Activated CD8-positive, alpha-beta memory T cell treated with anti-CD3 and anti-CD28 coated beads, Interleukin-2, amount 10 ng/mL, durations not matched to agents 7 days and 5 days (primary cell): ENCODE measurements around the gene RTL1. TPM values are rescaled to one million over a fixed set of nuclear protein-coding genes. Genes with fewer than 3 reads are reported as not detected.

Experiments used
- ATAC-seq: fragments of 150-1000 bp; cut with Tn5 transposase; one replicate; pipeline ENCODE4 v1.10.0; 2021; ENCODE audit warnings: moderate library complexity
- CTCF ChIA-PET: fragments of 350-600 bp; sonication (Branson Sonifier 250); formaldehyde crosslinking; loops from one replicate; lab custom pipeline; 2021; ENCODE audit warnings: antibody characterized with exemption; lab: Charles Lee
- DNase-seq: peaks from one replicate; pipeline ENCODE4 v3.0.0-alpha.2; 2020
- H3K27ac Mint-ChIP-seq: one replicate; pipeline ENCODE4 v1.8.0; 2021; ENCODE audit warnings: mild to moderate bottlenecking, mixed read lengths
- H3K27me3 Mint-ChIP-seq: one replicate; pipeline ENCODE4 v1.8.0; 2021; ENCODE audit warnings: mixed read lengths
- H3K36me3 Mint-ChIP-seq: one replicate; pipeline ENCODE4 v1.8.0; 2021; ENCODE audit warnings: mild to moderate bottlenecking, mixed read lengths
- H3K4me1 Mint-ChIP-seq: one replicate; pipeline ENCODE4 v1.8.0; 2021; ENCODE audit warnings: mixed read lengths
- H3K4me3 Mint-ChIP-seq: one replicate; pipeline ENCODE4 v1.8.0; 2021; ENCODE audit warnings: mild to moderate bottlenecking, moderate library complexity, mixed read lengths
- H3K9me3 Mint-ChIP-seq: one replicate; pipeline ENCODE4 v1.8.0; 2022; ENCODE audit warnings: low read depth, mixed read lengths
- total RNA-seq, 2 experiments: library from RNA; stranded (reverse); gene quantifications; one replicate each; pipeline ENCODE4 v1.2.3, GENCODE V29; 2021

RTL1 gene
- total RNA-seq, 2 experiments from 2014 or later, result not detected

DNA sequence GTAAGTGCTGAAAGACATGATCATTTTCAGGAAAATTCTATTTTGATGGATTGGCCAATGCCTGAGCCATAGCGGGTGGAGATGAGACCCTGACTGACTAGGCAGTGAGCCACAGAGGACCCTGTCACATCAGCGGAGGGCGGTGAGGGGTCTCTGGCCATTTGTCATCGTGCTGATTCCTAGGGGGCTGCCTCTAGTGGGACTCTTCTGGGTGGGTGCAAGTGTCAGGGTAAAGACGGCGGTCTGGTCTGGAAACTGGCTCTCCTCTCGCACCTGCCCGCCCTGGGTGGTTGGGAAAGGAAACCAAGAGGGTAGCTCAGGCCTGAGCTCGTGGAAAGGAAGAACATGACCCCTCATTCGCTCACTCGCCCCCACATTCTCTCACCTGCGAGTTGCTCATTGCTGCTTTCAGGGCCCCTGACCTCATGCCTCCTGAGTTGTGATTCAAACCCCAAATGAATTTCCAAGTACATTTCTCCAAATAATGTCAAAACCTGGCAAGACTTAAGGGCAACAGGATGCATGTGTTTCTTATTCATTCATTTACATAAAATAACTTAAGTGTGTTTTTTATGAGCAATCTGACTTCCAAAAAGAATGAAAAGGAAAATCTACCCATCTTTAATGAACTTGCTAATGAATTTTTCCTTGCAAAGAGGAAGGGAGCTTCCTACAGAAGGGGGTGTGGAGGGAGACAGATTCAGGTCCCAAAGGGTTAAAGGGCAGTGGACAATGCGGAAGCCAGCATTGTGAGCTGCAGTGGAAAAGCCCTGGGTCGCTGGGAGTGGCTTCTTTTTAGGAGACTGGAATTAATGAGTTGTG is 64.8 kb downstream of the RTL1 start:
- H3K4me1 Mint-ChIP-seq, result peaks cover 4% of the 10 kb centered on the region
- H3K4me3 Mint-ChIP-seq, result no peak overlapping the region
- H3K9me3 Mint-ChIP-seq, result no peaks in the 10 kb centered on the region
- DNase-seq (no peak), ATAC-seq (no peak)
- H3K27ac Mint-ChIP-seq, result no peak overlapping the region
- no peaks in the 10 kb centered on the region for H3K27me3 Mint-ChIP-seq
- CTCF ChIA-PET, result no interaction called here
- H3K36me3 Mint-ChIP-seq, result no peaks in the 10 kb centered on the region

DNA sequence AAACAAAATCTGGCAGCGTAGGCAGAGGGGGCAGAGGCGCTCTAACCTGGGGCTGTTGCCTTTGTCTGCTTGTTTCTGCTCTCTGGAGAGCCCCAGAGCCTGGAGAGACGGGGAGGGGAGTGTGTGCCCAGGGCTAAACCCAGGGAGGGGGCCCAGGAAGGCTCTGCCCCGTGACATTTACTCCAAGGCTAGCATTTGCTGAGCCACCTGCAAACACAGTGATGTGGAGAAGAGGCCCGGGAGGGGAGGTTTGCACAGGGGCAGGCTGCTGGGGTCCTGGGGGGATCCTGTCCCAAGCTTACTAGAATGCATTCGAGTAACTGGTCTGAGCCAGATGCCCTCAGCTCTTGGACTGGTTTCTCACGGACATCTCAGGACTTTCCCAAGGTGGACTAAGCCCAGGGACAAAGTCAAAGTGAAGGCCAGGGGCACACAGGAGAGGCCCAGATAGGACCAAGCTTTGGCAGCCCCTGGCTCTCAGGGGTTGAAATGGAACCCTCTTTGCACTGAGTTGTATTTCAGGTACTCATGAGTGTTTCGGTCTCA is 65.6 kb downstream of the RTL1 start:
- no peaks in the 10 kb centered on the region for H3K9me3 Mint-ChIP-seq
- ATAC-seq (no peak), DNase-seq (no peak)
- H3K4me1 Mint-ChIP-seq, result no peaks in the 10 kb centered on the region
- CTCF ChIA-PET, result no interaction called here
- H3K4me3 Mint-ChIP-seq, result no peak overlapping the region
- H3K27me3 Mint-ChIP-seq, result no peaks in the 10 kb centered on the region
- no peaks in the 10 kb centered on the region for H3K36me3 Mint-ChIP-seq
- no peak overlapping the region for H3K27ac Mint-ChIP-seq

DNA sequence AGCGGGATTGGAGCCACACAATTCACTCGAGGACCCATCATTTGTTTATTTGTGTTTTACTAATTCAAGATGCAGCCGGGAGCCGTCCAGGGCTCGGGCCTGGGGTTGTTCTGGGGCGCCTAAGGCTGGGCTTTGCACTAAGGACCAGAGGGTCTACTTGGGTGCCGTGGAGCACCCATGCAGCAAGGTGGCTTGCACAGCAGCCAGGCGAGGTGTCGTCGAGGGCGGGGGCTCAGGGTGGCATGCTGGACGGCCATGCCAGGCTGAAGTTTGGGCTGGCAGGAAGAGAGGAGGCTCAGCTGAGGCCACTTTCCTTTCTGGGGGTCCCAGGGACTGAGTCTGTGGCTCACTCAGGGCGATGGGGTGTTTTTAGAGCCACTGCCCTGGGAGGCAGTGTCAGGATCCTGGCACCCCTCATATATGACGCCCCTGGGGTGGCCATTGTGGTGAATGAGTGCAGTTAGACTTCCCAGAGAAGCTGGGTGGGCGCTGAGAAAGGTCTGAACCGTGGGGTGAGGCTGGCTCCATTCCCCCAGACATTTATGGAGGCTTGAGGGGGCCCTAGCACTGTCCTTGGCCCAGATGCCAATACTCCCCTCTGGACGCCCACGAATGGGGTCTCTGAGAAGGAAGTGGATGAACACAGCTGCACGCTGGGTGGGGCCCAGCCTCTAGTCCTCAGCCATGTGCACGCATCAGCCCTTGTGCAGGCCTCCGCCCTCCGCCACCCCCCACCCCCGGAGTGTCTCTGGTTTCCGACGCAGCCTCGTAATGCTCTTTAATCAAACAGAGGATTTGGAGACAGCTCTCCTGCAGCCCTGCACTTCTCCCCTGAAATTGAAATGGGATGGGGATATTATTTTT is 66.3 kb downstream of the RTL1 start:
- H3K9me3 Mint-ChIP-seq, result no peaks in the 10 kb centered on the region
- no peaks in the 10 kb centered on the region for H3K27me3 Mint-ChIP-seq
- CTCF ChIA-PET, result no interaction called here
- H3K4me1 Mint-ChIP-seq, result no peaks in the 10 kb centered on the region
- ATAC-seq (no peak), DNase-seq (no peak)
- no peak overlapping the region for H3K4me3 Mint-ChIP-seq
- H3K36me3 Mint-ChIP-seq, result no peaks in the 10 kb centered on the region
- H3K27ac Mint-ChIP-seq, result no peak overlapping the region

DNA sequence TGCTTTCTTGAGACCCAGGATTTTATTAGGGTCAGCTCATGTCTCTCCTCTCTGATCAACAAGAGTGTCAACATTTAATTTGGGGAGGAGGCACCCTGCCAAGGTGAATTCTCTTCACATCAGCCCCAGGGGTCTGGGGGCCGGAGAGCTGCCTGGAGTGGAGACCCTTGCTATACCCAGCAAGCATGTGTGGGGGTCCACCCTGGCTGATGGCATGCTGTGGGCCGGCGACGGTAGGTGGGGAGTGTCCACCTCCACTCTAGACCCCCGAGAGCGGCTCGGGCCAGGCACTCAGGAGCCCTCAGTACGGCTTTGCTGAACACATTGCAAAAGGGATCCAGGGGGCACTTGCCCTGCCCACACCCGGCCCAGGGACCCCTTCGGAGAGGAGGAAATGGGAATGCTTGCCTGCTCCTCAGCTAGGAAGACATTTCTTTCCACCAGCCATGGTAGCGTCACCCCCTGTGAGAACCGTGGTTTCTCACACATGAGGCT is 67.2 kb downstream of the RTL1 start:
- H3K27me3 Mint-ChIP-seq, result no peaks in the 10 kb centered on the region
- CTCF ChIA-PET, result no interaction called here
- no peak overlapping the region for H3K4me3 Mint-ChIP-seq
- no peaks in the 10 kb centered on the region for H3K9me3 Mint-ChIP-seq
- no peak for DNase-seq
- no peaks in the 10 kb centered on the region for H3K36me3 Mint-ChIP-seq
- H3K4me1 Mint-ChIP-seq, result no peaks in the 10 kb centered on the region
- ATAC-seq, result no peak
- H3K27ac Mint-ChIP-seq, result no peak overlapping the region

DNA sequence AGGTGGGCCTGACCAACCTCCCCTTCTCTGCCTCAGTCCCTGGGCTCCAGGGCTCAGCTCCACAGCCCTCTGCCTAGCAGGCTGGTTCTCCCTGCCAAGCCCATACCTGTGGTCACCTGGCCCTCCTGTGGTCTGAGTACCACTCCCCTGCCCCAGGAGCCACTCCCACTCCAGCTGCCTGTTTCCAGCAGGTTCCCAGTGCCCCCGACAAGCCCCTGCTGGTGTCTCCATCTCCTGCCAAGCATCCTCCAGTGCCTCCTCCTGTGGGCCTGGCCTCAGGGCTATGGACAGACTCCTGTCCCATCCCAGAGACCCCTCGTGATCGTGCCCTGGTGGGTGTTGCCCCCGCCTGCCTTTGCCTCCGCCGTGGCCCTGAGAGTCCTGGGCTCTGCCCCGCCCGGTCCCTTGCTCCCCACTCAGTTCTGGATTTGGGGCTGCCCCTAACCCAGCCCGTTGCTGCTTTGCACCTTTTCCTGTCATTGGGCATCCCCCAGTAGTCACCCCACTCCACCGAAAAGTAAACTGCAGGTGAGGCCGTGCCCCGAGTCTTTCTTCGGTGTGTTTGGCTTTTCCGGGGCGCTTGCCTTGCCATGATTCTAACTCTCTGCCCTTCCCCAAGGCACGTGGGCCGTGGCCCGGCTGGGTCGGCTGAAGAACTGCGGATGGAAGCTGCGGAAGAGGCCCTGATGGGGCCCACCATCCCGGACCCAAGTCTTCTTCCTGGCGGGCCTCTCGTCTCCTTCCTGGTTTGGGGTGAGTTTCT is 67.8 kb downstream of the RTL1 start:
- no peaks in the 10 kb centered on the region for H3K27me3 Mint-ChIP-seq
- CTCF ChIA-PET, result no interaction called here
- no peak for ATAC-seq
- no peak overlapping the region for H3K4me3 Mint-ChIP-seq
- no peaks in the 10 kb centered on the region for H3K4me1 Mint-ChIP-seq
- H3K9me3 Mint-ChIP-seq, result no peaks in the 10 kb centered on the region
- no peak for DNase-seq
- no peaks in the 10 kb centered on the region for H3K36me3 Mint-ChIP-seq
- H3K27ac Mint-ChIP-seq, result no peak overlapping the region

DNA sequence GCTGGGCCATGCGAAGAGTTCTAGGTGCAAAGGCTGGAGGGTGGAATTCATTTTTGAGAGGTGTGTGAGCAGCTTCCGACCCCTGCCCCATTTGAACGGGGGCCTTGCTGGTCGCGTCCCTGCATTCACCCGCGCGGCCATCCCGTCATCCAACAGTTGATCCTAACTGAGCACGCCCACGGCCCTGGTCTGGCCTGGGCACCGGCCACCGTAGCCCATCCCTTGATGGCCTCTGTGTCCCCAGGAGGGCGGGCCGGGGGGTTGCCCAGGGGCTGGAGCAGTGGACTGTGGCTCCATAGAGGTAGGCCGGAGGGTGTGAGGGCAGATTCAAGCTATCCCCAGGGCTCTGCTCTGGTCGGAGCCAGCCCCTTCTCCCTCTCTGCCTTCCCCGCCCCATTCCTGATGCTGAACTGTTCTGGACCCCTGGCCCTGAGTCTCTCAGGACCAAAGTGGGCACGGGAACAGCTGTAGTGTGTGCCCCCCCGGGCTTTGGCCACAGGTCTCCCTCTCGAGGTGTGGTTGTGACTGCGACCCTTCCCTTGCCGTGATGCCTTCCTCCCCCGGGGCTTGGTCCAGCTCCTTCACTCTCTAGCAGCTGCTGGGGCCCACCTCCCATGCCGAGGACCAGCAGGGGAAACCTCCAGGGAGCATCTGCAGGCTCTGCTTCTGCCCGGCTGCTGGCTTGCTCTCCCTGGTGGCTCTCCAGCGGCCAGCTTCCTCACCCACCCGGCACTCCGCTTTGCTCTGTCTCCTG is 68.6 kb downstream of the RTL1 start:
- CTCF ChIA-PET, result no interaction called here
- Mint-ChIP-seq H3K27me3 (no peaks in the 10 kb centered on the region), H3K27ac (no peak overlapping the region), H3K36me3 (no peaks in the 10 kb centered on the region), H3K4me1 (no peaks in the 10 kb centered on the region), H3K9me3 (no peaks in the 10 kb centered on the region), H3K4me3 (no peak overlapping the region)
- DNase-seq (no peak), ATAC-seq (no peak)

DNA sequence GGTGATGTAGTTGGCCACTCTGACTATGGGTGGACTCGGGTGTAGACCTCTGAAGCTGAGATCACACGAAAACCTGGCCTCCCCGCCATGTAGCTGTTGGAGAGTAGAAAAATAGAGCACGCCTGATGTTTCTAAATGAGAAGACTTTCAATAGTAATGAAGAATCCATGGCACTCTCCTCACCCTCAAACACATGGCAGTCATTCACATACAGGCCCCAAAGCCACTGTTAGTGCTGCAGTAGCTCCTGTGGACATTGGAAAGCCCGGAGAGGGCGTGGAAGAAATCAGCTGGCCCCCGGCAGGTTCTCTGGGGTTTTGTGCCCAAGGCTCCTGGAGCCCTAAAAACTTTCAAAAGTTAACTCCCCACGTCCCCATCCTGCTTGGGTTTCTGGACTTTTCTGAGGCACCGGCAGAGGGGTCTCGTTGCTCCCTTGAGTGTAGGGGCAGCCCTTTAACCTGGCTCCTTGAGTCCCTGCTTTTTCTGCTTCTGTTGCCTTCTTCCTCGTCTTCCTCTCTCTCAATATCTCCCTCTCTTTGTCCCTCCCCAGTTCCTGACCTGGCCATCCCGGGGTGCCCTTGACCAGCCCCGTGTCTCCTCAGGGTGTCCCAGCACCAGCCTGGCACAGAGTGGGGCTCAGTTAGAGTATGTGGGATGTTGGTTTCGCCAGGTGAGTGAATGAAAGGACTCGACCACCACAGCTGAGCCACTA is 69.3 kb downstream of the RTL1 start:
- ATAC-seq, result no peak
- H3K36me3 Mint-ChIP-seq, result no peaks in the 10 kb centered on the region
- CTCF ChIA-PET, result no interaction called here
- H3K9me3 Mint-ChIP-seq, result no peaks in the 10 kb centered on the region
- H3K4me3 Mint-ChIP-seq, result no peak overlapping the region
- H3K27ac Mint-ChIP-seq, result no peak overlapping the region
- no peak for DNase-seq
- no peaks in the 10 kb centered on the region for H3K27me3 Mint-ChIP-seq
- no peaks in the 10 kb centered on the region for H3K4me1 Mint-ChIP-seq

DNA sequence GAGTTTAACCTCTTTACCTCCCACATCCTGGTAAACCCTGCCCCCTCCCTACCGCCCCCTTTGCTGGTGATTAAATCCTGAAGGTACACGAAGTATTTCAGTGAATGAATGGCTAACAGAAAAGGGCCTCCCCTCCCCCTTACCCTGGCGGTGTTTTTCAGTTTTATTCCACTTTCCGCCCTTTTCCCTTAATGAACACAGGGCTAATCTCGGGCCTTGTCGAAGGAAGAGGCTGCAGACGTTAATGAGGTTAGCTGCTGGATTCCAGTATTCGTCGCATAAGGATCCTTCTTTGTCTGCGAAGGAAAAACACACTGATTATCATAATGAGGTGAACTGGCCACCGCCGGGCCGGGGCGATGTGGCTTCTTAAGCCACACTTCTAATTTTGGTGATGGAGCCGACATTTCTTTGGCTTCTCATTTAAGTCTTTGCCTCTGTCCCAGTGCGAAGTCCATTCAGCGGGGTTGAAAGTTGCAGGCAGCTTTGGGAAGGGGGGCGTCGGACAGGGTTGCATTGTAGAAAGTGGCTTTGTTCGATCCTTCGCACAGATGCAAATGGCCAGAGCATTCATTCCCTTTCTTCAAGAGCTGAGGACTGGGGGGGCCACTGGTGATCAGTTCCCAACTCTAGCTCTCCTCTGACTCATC is 71.1 kb downstream of the RTL1 start:
- ATAC-seq, result no peak
- CTCF ChIA-PET, result no interaction called here
- DNase-seq, result no peak

DNA sequence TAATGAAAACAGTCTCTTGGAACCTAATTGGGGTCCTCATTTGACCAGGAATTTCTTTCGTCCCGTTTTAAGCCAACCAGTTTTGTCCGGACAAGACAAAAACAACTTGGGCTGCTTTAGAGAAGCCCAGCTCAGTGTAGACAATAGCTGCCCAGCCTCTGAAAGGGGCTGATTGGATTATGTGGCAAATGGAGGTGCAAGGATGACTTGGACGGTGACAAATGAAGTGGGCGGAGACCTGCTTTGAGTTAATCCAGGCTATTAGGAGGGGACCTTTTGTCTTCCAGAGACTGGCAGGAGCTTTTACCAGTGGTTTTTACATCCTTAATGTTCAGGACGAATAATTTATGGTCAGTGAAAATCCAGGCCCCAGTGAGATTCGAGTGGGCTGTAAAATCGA is 72.8 kb downstream of the RTL1 start:
- Mint-ChIP-seq H3K9me3 (no peaks in the 10 kb centered on the region), H3K4me3 (no peak overlapping the region), H3K27ac (no peak overlapping the region), H3K4me1 (no peaks in the 10 kb centered on the region), H3K27me3 (peaks cover 17% of the 10 kb centered on the region), H3K36me3 (no peaks in the 10 kb centered on the region)
- CTCF ChIA-PET, result no interaction called here
- DNase-seq (no peak), ATAC-seq (no peak)

More for the DNA sequence above, 71.1 kb downstream of the RTL1 start:
- Mint-ChIP-seq H3K9me3 (no peaks in the 10 kb centered on the region), H3K27me3 (peaks cover 2% of the 10 kb centered on the region), H3K4me1 (no peaks in the 10 kb centered on the region), H3K27ac (no peak overlapping the region), H3K36me3 (no peaks in the 10 kb centered on the region), H3K4me3 (no peak overlapping the region)
